Nucleus accumbens (tissue), 56 donors: ENCODE measurements around the gene RALBP1.

Experiments used
- DNase-seq, 56 donors: peaks; one replicate each; lab custom pipeline; 2025; lab: John Stamatoyannopoulos, UW

The RALBP1 gene

GRCh38 chr18:9542924-9543323 is 67.6 kb downstream of the RALBP1 start:
- DNase-seq: no peak

GRCh38 chr18:9545029-9545428 is 69.7 kb downstream of the RALBP1 start:
- no peak for DNase-seq

- DNase-seq: peak in 2 of 56 donors; percentile 9 to 20
Observed at GRCh38 chr18:9546468-9546867, 71.2 kb downstream of the RALBP1 start.

GRCh38 chr18:9547782-9548181 is 72.5 kb downstream of the RALBP1 start:
- DNase-seq: no peak

- no peak for DNase-seq
Observed at GRCh38 chr18:9549405-9549804, 74.1 kb downstream of the RALBP1 start.

GRCh38 chr18:9550429-9550828 is 75.1 kb downstream of the RALBP1 start:
- DNase-seq: no peak

- DNase-seq: no peak
Observed at GRCh38 chr18:9552191-9552590, 76.9 kb downstream of the RALBP1 start.

GRCh38 chr18:9552616-9553015 is 77.3 kb downstream of the RALBP1 start:
- DNase-seq: no peak

GRCh38 chr18:9557250-9557943 is 82.1 kb downstream of the RALBP1 start:
- no peak for DNase-seq

- DNase-seq: no peak
Observed at GRCh38 chr18:9558387-9559064, 83.2 kb downstream of the RALBP1 start.

GRCh38 chr18:9559253-9559652 is 83.9 kb downstream of the RALBP1 start:
- DNase-seq: no peak

GRCh38 chr18:9561759-9562158 is 86.4 kb downstream of the RALBP1 start:
- no peak for DNase-seq

- DNase-seq: no peak
Observed at GRCh38 chr18:9562584-9562983, 87.3 kb downstream of the RALBP1 start.

GRCh38 chr18:9563331-9563730 is 88.0 kb downstream of the RALBP1 start:
- DNase-seq: peak in 1 of 56 donors; percentile 4

- DNase-seq: no peak
Observed at GRCh38 chr18:9565407-9565806, 90.1 kb downstream of the RALBP1 start.

- no peak for DNase-seq
Observed at GRCh38 chr18:9568186-9568585, 92.9 kb downstream of the RALBP1 start.

GRCh38 chr18:9569178-9569577 is 93.9 kb downstream of the RALBP1 start:
- no peak for DNase-seq

- DNase-seq: no peak
Observed at GRCh38 chr18:9570255-9570654, 94.9 kb downstream of the RALBP1 start.

- no peak for DNase-seq
Observed at GRCh38 chr18:9571546-9571945, 96.2 kb downstream of the RALBP1 start.

- DNase-seq: no peak
Observed at GRCh38 chr18:9574473-9575115, 99.3 kb downstream of the RALBP1 start.

- peak in 43 of 56 donors; percentile 1 to 72 (median 19) for DNase-seq
Observed at GRCh38 chr18:9575558-9575957, 100.2 kb downstream of the RALBP1 start.

GRCh38 chr18:9577361-9577760 is 102.0 kb downstream of the RALBP1 start:
- no peak for DNase-seq
